H1 (cell line): ENCODE measurements around the gene MYO18A. TPM values are rescaled to one million over a fixed set of nuclear protein-coding genes. Genes with fewer than 3 reads are reported as not detected.

Experiments
- CTCF ChIA-PET: fragments of 300-600 bp; sonication (Branson Sonifier 250); formaldehyde crosslinking; loops from one replicate; lab custom pipeline; 2021; ENCODE audit not compliant: partially characterized antibody; lab: Charles Lee
- POLR2A ChIA-PET: fragments of 300-600 bp; sonication (Branson Sonifier 250); formaldehyde crosslinking; loops from one replicate; lab custom pipeline; 2021; ENCODE audit warnings: inconsistent platforms; ENCODE audit not compliant: partially characterized antibody; lab: Charles Lee
- DNase-seq, 2 experiments: peaks; one replicate each; pipeline versions ENCODE4 v3.0.0 to v3.0.0-alpha.2; 2010 to 2022; ENCODE audit warnings: low spot score in 2 of 2, low read depth in 1 of 2, mixed read lengths in 1 of 2
- FAIRE-seq: peaks from 2 replicates; lab custom pipeline; 2011; peaks lifted over from hg19 to GRCh38; lab: Jason Lieb, UNC
- H2AFZ ChIP-seq: 2 replicates; pipeline ENCODE4 v1.8.1; 2012; ENCODE audit warnings: low read length, inconsistent platforms
- H2AK5ac ChIP-seq: 2 replicates; pipeline ENCODE4 v1.6.1; 2013; ENCODE audit warnings: low read depth, low read length
- H2BK120ac ChIP-seq: replicated peaks from 2 replicates; pipeline ENCODE3; 2013; ENCODE audit warnings: low read depth, low read length, inconsistent platforms
- H2BK12ac ChIP-seq: 2 replicates; pipeline ENCODE4 v1.6.1; 2013; ENCODE audit warnings: low read depth, low read length
- H2BK15ac ChIP-seq: 2 replicates; pipeline ENCODE4 v1.6.1; 2013; ENCODE audit warnings: low read length
- H2BK20ac ChIP-seq: 2 replicates; pipeline ENCODE4 v1.6.1; 2013; ENCODE audit warnings: low read length
- H2BK5ac ChIP-seq: 2 replicates; pipeline ENCODE4 v1.6.1; 2013; ENCODE audit warnings: low read depth, low read length
- H3K14ac ChIP-seq: 2 replicates; pipeline ENCODE4 v1.6.1; 2013; ENCODE audit warnings: inconsistent platforms; ENCODE audit not compliant: insufficient read length
- H3K18ac ChIP-seq: 2 replicates; pipeline ENCODE4 v1.6.1; 2013; ENCODE audit warnings: low read length; ENCODE audit errors: extremely low read depth
- H3K23ac ChIP-seq: 2 replicates; pipeline ENCODE4 v1.6.1; 2013; ENCODE audit warnings: inconsistent platforms; ENCODE audit not compliant: insufficient read length
- H3K23me2 ChIP-seq: 2 replicates; pipeline ENCODE4 v1.6.1; 2013; ENCODE audit warnings: low read depth, low read length
- H3K27ac ChIP-seq: 2 replicates; pipeline ENCODE4 v1.6.1; 2011; ENCODE audit warnings: low read depth, low read length, inconsistent platforms
- H3K27me3 ChIP-seq, 4 experiments: replicated peaks in 1 of 4; 1 replicate in 1 of 4; 2 replicates in 3 of 4; pipeline versions ENCODE4 v1.6.1 to v1.8.1; 2011 to 2013; ENCODE audit warnings: low read length in 3 of 4, mild to moderate bottlenecking in 3 of 4, inconsistent platforms in 2 of 4, mixed read lengths in 2 of 4, moderate library complexity in 1 of 4; ENCODE audit not compliant: control insufficient read depth in 3 of 4, insufficient read depth in 3 of 4; ENCODE audit errors: extremely low read depth in 1 of 4
- H3K36me3 ChIP-seq, 4 experiments: 2 replicates each; pipeline versions ENCODE4 v1.6.1 to v1.8.1; 2011 to 2013; ENCODE audit warnings: mild to moderate bottlenecking in 4 of 4, low read length in 3 of 4, moderate library complexity in 2 of 4, control low read depth in 1 of 4, inconsistent platforms in 1 of 4; ENCODE audit not compliant: insufficient read depth in 4 of 4, control insufficient read depth in 2 of 4
- H3K4ac ChIP-seq: replicated peaks from 2 replicates; pipeline ENCODE3; 2013; ENCODE audit warnings: low read length, low read depth, mixed read lengths, inconsistent platforms; ENCODE audit not compliant: insufficient read length
- H3K4me1 ChIP-seq, 4 experiments: replicated peaks in 1 of 4; 1 replicate in 1 of 4; 2 replicates in 3 of 4; pipeline versions ENCODE4 v1.6.1 to v1.8.1; 2011 to 2013; ENCODE audit warnings: low read length in 3 of 4, inconsistent platforms in 2 of 4, mixed read lengths in 1 of 4; ENCODE audit not compliant: insufficient read depth in 4 of 4, control insufficient read depth in 3 of 4
- H3K4me2 ChIP-seq, 2 experiments: 2 replicates each; pipeline versions ENCODE4 v1.6.1 to v1.8.1; 2011 to 2013; ENCODE audit warnings: low read depth in 2 of 2, low read length in 2 of 2, control low read depth in 1 of 2, inconsistent platforms in 1 of 2, mild to moderate bottlenecking in 1 of 2; ENCODE audit not compliant: insufficient read depth in 1 of 2
- H3K4me3 ChIP-seq, 4 experiments: fragments of 200-600, 300-600 bp in 1 of 4; sonication (generic), shearing (Covaris generic), sonication (Bioruptor Twin) in 1 of 4; 2 replicates each; pipeline versions ENCODE4 v1.5.1 to v1.8.1; 2011 to 2016; ENCODE audit warnings: low read length in 4 of 4, low read depth in 3 of 4, control low read depth in 2 of 4, inconsistent platforms in 2 of 4, mild to moderate bottlenecking in 2 of 4, mixed read lengths in 1 of 4, moderate library complexity in 1 of 4; ENCODE audit not compliant: insufficient read depth in 2 of 4; ENCODE audit errors: extremely low read depth in 1 of 4
- H3K56ac ChIP-seq: replicated peaks from 2 replicates; pipeline ENCODE3; 2013; ENCODE audit warnings: low read depth, mild to moderate bottlenecking, mixed read lengths, low read length, inconsistent platforms; ENCODE audit not compliant: insufficient read length
- H3K79me1 ChIP-seq: 2 replicates; pipeline ENCODE4 v1.6.1; 2013; ENCODE audit warnings: low read depth, low read length, control low read depth
- H3K79me2 ChIP-seq, 2 experiments: 2 replicates each; pipeline versions ENCODE4 v1.6.1 to v1.8.1; 2012 to 2013; ENCODE audit warnings: low read length in 2 of 2, mild to moderate bottlenecking in 2 of 2, inconsistent platforms in 1 of 2; ENCODE audit not compliant: insufficient read depth in 2 of 2, control insufficient read depth in 1 of 2
- H3K9ac ChIP-seq, 4 experiments: replicated peaks in 1 of 4; 1 replicate in 1 of 4; 2 replicates in 3 of 4; pipeline versions ENCODE4 v1.6.1 to v1.8.1; 2011 to 2013; ENCODE audit warnings: low read depth in 3 of 4, low read length in 3 of 4, control low read depth in 2 of 4, mild to moderate bottlenecking in 2 of 4, moderate library complexity in 2 of 4, inconsistent platforms in 1 of 4; ENCODE audit errors: extremely low read depth in 1 of 4
- H3K9me3 ChIP-seq, 2 experiments: 2 replicates each; pipeline versions ENCODE4 v1.6.1 to v1.8.1; 2012 to 2013; ENCODE audit warnings: mild to moderate bottlenecking in 2 of 2, moderate library complexity in 2 of 2, control low read depth in 1 of 2, inconsistent platforms in 1 of 2, low read depth in 1 of 2, low read length in 1 of 2, mixed read lengths in 1 of 2; ENCODE audit not compliant: insufficient read depth in 2 of 2
- H4K20me1 ChIP-seq, 2 experiments: replicated peaks in 1 of 2; 2 replicates each; pipeline versions ENCODE3 to v1.8.1; 2011 to 2013; ENCODE audit warnings: inconsistent platforms in 2 of 2, low read length in 2 of 2, mild to moderate bottlenecking in 1 of 2; ENCODE audit not compliant: insufficient read depth in 2 of 2, control insufficient read depth in 1 of 2
- H4K5ac ChIP-seq: 2 replicates; pipeline ENCODE4 v1.6.1; 2013; ENCODE audit warnings: low read length, low read depth, mixed read lengths, inconsistent platforms; ENCODE audit not compliant: insufficient read length
- H4K8ac ChIP-seq: 2 replicates; pipeline ENCODE4 v1.8.0; 2013; ENCODE audit warnings: mild to moderate bottlenecking, moderate library complexity, low read length, inconsistent platforms; ENCODE audit not compliant: insufficient read depth; ENCODE audit errors: extremely low read depth
- H4K91ac ChIP-seq: replicated peaks from 2 replicates; pipeline ENCODE3; 2013; ENCODE audit warnings: low read length, mixed read lengths, inconsistent platforms; ENCODE audit not compliant: insufficient read length
- CTCF ChIP-seq, 3 experiments: IDR thresholded peaks; 1 replicate in 2 of 3; 2 replicates in 1 of 3; pipeline versions ENCODE4 v1.5.1 to v1.6.1; 2011; ENCODE audit warnings: low read length in 3 of 3, mild to moderate bottlenecking in 3 of 3, inconsistent platforms in 2 of 3, low read depth in 1 of 3, moderate library complexity in 1 of 3; ENCODE audit not compliant: insufficient read depth in 1 of 3; ENCODE audit errors: control extremely low read depth in 1 of 3
- JUND ChIP-seq: IDR thresholded peaks from 2 replicates; pipeline ENCODE4 v1.6.1; 2011; ENCODE audit warnings: mild to moderate bottlenecking, improper control_type of control experiment, low read length
- RAD21 ChIP-seq, 2 experiments: IDR thresholded peaks in 1 of 2; conservative IDR thresholded peaks in 1 of 2; 2 replicates each; pipeline ENCODE4 v1.6.1; 2011; ENCODE audit warnings: low read depth in 2 of 2, low read length in 2 of 2, improper control_type of control experiment in 1 of 2, inconsistent platforms in 1 of 2, mild to moderate bottlenecking in 1 of 2, moderate library complexity in 1 of 2
- SIN3A ChIP-seq, 2 experiments: IDR thresholded peaks in 1 of 2; conservative IDR thresholded peaks in 1 of 2; 2 replicates each; pipeline ENCODE4 v1.6.1; 2011 to 2012; ENCODE audit warnings: low read length in 2 of 2, improper control_type of control experiment in 1 of 2, low read depth in 1 of 2, mild to moderate bottlenecking in 1 of 2
- WGBS, 2 experiments: shearing (Covaris generic) in 1 of 2; methylation state at CpG; one replicate each; pipeline versions ENCODE4 v1.1.6 to v1.1.7; 2013 to 2015; ENCODE audit warnings: low lambda C conversion rate in 2 of 2, mixed read lengths in 2 of 2, inconsistent platforms in 1 of 2, low coverage in 1 of 2, missing lambda C conversion rate in 1 of 2; ENCODE audit not compliant: insufficient replicate concordance in 2 of 2, insufficient coverage in 1 of 2, insufficient read length in 1 of 2; ENCODE audit errors: extremely low coverage in 1 of 2, missing lambda C conversion rate in 1 of 2; 5-methylcytosine and 5-hydroxymethylcytosine counted together
- polyA plus RNA-seq, 7 experiments: library from polyadenylated mRNA; depleted of rRNA in 3 of 7; stranded (reverse) in 5 of 7; unstranded in 2 of 7; fragments of >200 nt in 5 of 7; fragments of 200-250 nt in 2 of 7; gene quantifications; 1 replicate in 5 of 7; 2 replicates in 1 of 7; 4 replicates in 1 of 7; pipeline versions ENCODE4 v1.2.1 to v1.2.3, GENCODE V29; 2011 to 2013; ENCODE audit warnings: missing spikeins in 2 of 7, mixed read lengths in 2 of 7
- total RNA-seq: library from RNA; stranded (reverse); fragmentation: NEBNext Ultra II Directional; extraction: Animal tissue kit (Norgen Biotek cat#: 25700); gene quantifications from 2 replicates; pipeline ENCODE4 v1.2.1, GENCODE V29; 2021

Gene MYO18A
- total and polyA plus RNA-seq, 2 of the 8 experiments (the other 6 are each of a cell fraction or from before 2014, with no cell fraction given), result 7.6 to 43.8 TPM

DNA sequence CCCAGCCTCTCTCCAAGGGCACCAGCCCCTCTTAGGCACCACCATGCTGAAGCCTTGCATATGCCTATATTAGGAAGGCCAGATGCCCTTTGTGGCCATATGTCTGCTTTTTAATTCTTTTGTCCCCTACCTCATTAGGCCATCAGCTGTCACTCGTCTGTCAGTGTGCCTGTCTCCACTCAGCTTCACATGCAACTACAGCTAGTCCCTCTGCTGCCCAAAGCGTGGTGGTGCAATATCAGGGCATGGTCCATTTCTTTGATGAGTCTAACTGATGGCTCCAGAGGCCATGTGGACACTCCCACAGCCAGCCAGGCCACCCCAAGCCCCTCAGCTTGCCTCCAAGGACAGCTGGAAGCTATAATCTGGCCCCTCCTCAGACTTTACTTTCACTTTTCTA is 36.3 kb downstream of the MYO18A start:
- H4K8ac ChIP-seq, result no peak overlapping the region; the same call in 1 of the 2 replicates
- H3K23me2 ChIP-seq, result 0 out of 2 replicates have a peak, but pooled peaks cover under 1% of the 10 kb centered on the region
- POLR2A ChIA-PET, result no interaction called here
- peaks cover 0 to 15% of the 10 kb centered on the region in 2 experiments for H4K20me1 ChIP-seq
- no peak overlapping the region for H3K9ac ChIP-seq
- H2BK15ac ChIP-seq, result no peak overlapping the region
- DNase-seq (no peak), FAIRE-seq (no peak)
- H3K27ac ChIP-seq, result no peak overlapping the region
- no peak overlapping the region for H2BK5ac ChIP-seq
- no peak overlapping the region for H2AFZ ChIP-seq
- no peak overlapping the region for H4K5ac ChIP-seq
- 0 out of 4 replicates have a peak, but pooled peaks cover 0 to 3% of the 10 kb centered on the region in 2 experiments for H3K79me2 ChIP-seq
- H2BK120ac ChIP-seq, result no peak overlapping the region
- H4K91ac ChIP-seq, result no peak overlapping the region
- H3K56ac ChIP-seq, result no peak overlapping the region
- TF ChIP-seq RAD21 (IDR thresholded peaks at IDR 0.05 in 1 of 2, conservative IDR thresholded peaks at IDR 0.05 in 1 of 2; ENCODE audit: low read depth in 2 of 2, low read length in 2 of 2) (peak in 1 of 2 experiments; percentile 45; a peak in 2 of 4 replicates), JUND (no peak), CTCF (IDR thresholded peaks at IDR 0.05; ENCODE audit: control extremely low read depth in 1 of 3, insufficient read depth in 1 of 3, low read depth in 1 of 3, low read length in 3 of 3) (peak; percentile 53 to 68 (median 56)), SIN3A (conservative IDR thresholded peaks at IDR 0.05 in 1 of 2, IDR thresholded peaks at IDR 0.05 in 1 of 2; ENCODE audit: low read depth in 1 of 2, low read length in 2 of 2) (peak; percentile 59 to 70; a peak in 2 of 4 replicates)
- no peak overlapping the region for H2AK5ac ChIP-seq
- CTCF ChIA-PET, result interaction anchor here (0.8 to 34.4 kb wide), 12 partner anchors 9 to 191 kb away, joined by 3 to 731 read pairs (median 4); partner anchors contain the start of gene MYO18A
- peaks cover 2% of the 10 kb centered on the region; the same call in 1 of the 2 replicates for H3K79me1 ChIP-seq
- no peak overlapping the region for H2BK20ac ChIP-seq
- no peak overlapping the region for H2BK12ac ChIP-seq
- H3K27me3 ChIP-seq, result no peaks in the 10 kb centered on the region
- no peak overlapping the region for H3K23ac ChIP-seq
- no peaks in the 10 kb centered on the region for H3K9me3 ChIP-seq
- H3K4me3 ChIP-seq, result no peak overlapping the region
- no peak overlapping the region for H3K18ac ChIP-seq
- H3K4me2 ChIP-seq, result no peak overlapping the region
- no peak overlapping the region for H3K14ac ChIP-seq
- no peaks in the 10 kb centered on the region for H3K36me3 ChIP-seq
- WGBS, 2 experiments, result 64% methylated on average over 2 of the region's 2 CpGs; no CpG with 5 or more reads in 1 of the 2 experiments
- H3K4me1 ChIP-seq, result peaks cover 8 to 25% (median 14%) of the 10 kb centered on the region in 4 experiments
- H3K4ac ChIP-seq, result no peak overlapping the region
